Urothelium cell line (cell line): Measurements from ENCODE around the gene LCLAT1.

ENCODE experiments used
- DNase-seq: peaks from one replicate; pipeline ENCODE4 v3.0.0; 2011; ENCODE audit warnings: low spot score, mixed read lengths
- FAIRE-seq: peaks from 2 replicates; lab custom pipeline; 2011; peaks lifted over from hg19 to GRCh38; lab: Jason Lieb, UNC

LCLAT1 gene

DNA sequence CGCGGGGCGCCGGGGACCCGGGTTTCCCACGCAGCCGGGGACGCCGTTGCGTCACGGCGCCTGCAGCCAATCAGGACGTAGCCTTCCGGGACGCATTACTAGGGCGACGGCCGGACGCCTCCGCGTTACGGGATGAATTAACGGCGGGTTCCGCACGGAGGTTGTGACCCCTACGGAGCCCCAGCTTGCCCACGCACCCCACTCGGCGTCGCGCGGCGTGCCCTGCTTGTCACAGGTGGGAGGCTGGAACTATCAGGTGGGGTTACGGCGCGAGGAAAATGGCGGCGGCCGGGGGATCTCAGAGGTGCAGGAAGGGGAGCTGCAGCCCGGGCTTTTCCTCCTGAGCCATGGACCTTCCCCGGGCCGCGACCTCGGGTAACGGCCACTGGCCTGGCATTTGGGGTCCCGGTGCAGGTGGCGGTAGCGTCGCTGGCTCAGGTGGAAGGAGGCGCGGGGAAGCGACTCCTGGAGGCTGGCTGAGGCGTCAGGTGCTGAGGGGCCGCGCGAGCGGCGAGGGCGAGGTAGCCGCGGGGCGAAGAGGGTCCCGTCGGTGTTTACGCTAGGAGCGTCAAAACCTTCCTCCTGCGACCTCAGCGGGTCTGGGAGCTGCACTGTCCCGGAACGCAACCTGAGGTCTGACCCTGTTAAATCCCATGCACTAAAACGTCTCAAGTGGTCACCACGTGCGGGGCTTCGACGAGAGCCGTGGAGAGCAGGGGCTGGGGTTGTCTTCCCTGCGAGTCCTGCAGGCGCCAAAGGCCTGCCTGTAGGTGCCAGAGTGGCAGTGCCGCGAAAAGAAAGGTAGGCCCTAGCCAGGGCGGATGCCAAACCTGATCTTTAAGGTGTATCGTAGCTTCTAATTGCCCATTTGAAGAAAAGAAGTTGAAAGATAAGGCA, at the start of gene LCLAT1:
Gene LCLAT1 (plus strand): TSS at position 98 of the 897 bp plus-strand sequence. CDS start 78,345 bp downstream, outside the sequence.
- peak; percentile 72 for FAIRE-seq

DNA sequence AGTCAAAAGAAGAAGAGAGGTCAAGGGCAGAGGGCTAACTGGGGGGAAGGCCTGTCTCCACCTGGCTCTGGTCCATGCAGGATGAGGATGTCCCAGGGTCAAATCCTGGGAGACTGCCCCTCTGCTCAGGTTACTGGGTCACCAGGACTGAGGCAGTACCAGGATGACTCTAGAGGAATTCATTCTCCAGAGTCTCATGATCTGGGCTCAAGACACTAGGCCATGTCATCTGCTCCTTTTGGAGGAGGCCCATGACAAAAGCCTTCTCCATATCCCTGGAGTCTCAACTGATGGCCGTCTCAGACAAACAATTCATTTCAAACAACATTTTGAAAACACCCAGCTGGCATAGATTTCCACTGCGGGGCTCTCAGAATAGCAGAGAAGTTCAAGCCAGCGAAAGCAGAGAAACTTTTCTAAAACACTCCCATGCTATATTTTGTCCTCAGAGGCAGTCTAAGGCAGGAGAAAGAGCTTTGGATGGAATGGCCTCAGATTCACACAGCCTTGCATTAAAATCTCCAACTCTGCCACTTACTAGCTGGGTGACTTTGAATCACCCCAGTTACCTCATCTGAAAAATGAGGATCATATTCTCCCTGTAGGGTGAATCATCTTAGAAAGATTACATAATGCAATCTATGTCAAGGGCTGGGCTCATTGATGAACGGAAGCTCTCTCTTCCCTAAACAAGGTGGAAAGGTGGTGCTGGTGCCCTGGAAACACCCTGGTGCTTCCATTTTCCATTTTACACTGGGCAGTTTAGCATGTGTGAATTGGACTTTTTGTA, 48.8 kb upstream of the LCLAT1 start:
- DNase-seq (no peak), FAIRE-seq (no peak)

More for the DNA sequence above, at the start of gene LCLAT1:
- DNase-seq: peak; percentile 95

- no peak for FAIRE-seq
- DNase-seq: no peak
These were observed 46.7 kb upstream of the LCLAT1 start for GRCh38 chr2:30400151-30400954.

DNA sequence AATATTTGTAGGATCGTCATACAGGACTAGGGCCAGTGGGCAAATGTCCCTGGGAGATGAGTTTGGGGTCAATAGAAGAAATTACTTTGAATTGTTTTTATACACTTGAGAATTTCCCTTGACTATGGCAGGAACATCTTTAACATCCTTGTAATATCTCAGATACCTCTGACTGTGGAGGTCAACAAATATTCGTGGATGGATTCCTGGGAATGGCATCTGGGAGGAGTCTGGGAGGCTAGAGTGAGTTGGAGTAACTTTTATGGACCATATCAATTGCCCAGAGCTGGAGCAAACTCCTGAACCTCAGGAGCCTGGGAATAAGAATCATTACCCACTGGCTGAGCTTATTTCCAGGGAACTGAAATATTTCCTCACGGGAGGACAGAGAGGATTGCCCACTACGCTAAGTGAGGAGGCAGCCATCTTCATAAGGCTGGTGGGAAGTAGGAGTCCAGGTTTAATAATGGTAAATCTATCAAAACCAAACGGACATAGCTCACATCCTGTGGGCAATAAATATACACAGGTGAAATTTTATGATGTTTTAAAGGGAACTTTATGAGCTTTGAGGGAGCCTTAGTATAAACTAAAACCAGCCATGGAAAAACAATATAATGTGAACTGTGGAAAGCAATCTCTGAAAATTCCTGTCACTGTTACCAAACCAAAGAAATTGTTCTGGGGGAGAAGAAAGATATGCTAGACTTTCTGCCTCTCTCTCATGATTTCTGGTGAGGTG, 44.4 kb upstream of the LCLAT1 start:
- FAIRE-seq (no peak), DNase-seq (no peak)

- no peak for DNase-seq
- peak; percentile 74 for FAIRE-seq
These were observed 43.3 kb upstream of the LCLAT1 start for GRCh38 chr2:30403592-30404312.

DNA sequence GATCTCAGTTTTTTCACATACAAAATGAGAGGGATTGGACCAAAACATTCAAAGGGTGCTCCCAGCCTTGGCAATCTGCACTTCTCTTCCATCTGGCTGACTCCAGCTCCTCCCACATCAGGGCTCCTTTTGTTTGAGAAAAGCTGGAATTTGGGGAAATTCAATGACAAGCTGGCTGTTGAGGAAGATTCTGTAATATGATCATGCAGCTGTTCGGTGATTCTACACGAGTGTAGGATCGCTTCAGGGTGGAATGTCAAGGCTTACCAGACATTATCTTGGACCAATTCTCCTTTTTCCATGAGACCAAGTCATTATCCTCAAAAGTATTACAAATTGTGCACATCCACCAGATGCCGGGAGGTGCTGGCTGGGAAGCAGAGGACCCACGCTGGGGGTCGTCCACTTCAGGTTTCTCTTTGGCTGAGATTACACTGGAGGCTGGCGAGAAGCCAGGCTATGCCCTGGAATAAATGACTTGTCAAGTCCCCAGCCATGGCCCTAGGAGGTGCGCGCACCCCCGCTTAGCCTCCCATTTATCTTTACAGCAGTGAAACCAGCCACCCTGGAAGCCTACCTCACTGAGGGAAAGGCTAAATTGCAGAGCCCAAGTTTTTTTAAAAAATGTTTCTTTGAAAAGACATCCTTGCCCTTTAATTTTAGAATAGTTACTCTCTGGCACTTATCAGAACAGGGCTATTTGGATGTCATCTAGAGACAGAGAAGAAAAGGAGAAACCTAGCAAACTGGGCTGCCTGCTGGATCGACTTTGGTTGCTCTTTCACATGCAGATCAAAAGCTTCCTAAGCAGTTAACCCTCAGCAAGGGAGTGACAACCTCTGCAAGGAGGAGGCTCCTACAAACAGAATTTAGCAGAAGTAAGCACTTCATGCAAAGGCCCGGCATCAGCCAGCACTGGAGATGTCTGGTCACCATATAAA, 42.5 kb upstream of the LCLAT1 start:
- no peak for FAIRE-seq
- DNase-seq: no peak

GRCh38 chr2:30405260-30405605, 41.8 kb upstream of the LCLAT1 start:
- no peak for FAIRE-seq
- DNase-seq: no peak

DNA sequence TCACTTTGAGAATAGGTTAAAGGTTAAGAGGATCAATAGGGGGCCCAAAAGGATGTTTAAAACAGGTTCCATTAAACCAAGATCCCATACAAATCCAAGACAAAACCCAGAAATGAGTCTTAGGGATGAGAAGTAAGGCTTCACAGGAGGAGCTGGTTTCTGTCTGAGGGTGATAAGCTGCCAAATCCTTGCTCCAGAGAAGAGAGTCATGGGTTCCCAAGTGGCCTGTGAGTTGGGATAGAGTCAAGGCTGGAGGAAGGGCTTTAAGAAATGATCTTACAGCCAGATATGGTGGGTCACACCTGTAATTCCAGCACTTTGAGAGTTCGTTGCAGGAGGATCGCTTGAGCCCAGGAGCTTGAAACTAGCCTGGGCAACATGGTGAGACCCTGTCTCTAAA, 40.2 kb upstream of the LCLAT1 start:
- FAIRE-seq (no peak), DNase-seq (no peak)

- FAIRE-seq (no peak), DNase-seq (no peak)
These were observed 38.1 kb upstream of the LCLAT1 start for GRCh38 chr2:30408961-30409387.

- DNase-seq: peak; percentile 89
- no peak for FAIRE-seq
These were observed 36.8 kb upstream of the LCLAT1 start for GRCh38 chr2:30410217-30410616.

DNA sequence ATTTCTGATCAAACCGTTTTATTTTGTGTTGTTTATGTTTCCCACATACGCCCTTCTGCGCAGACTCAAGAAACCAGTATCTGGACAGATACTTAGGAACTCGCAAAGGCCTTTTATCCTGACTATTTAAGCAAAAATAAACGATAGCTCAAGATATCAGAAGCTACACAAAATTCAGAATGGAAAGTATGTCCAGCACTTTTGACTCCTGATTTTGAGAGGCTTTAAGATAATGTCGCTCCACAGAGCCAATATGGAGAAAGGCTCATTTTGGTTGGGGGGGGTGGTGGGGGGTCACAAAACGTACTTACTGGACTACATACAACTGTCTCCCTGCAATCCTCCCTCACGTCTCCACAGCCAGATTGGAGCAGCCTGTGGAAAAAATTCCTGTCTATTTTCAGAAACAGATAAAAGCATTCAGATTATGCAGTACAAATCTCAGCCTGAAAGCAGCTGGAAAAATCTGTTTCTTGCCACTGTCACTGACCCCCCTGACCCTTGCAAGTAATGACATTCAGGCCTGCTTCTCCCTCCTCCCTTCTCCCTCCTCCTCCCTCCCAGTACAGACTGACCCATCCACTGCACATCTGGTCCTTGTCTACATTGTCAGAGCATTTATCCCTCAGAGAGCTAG, 34.9 kb upstream of the LCLAT1 start:
- FAIRE-seq (peak; percentile 48), DNase-seq (no peak)

DNA sequence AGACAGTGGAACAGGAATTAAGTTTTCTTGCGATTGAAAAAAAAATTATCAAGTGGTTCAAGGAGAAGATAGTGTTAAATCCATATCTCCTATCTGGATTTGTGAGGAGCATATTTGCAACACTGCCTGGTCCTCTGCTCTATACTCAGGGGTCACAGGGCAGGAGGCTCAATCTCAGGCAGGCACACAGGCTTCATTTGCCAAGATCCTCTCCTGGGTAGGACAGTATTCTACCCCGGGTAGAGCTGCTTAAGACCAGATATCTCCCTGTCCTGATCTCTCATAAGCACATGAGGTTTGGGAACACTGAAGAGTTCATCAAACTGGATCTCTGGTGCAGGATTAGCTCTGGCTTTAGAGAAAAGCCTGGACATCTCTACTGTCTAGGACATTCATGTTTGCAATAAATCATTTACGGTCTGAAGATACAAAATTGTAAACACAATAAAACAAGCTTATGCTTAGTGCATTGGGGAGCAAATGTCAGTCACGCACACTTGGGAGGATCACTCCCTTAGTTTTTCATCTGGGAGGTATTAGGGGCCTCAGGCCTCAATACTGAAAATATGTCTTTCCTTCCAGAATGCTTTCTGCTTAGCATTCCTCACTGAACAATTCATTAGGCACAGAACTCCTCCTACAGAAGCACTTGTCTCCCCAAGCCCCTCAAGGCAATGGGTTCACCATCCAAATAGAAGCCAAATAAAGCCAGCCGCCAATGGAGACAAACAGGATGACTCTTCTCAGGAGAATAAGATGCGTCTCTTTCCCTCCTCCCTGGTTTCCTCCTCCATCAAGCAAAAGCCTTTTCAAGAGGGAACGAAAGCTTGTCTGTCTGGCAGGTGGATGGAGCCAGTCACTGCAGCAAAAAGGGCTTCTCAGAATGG, 34.1 kb upstream of the LCLAT1 start:
- no peak for FAIRE-seq
- DNase-seq: no peak

DNA sequence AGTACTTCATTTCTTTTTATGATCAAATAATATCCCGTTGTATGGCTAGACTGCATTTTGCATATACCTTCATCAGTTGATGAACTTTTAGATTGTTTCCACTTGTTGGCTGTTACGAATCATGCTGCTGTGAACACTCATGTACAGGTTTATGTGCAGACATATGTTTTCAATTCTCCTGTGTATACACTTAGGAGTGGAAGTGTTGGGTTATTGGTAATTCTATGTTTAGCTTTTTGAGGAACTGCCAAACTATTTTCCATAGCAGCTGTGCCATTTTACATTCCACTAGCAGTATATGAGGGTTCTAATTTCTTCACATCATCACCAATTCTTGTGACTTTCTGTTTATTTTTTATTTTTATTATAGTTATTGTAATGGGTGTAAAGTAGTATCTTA, 32.1 kb upstream of the LCLAT1 start:
- DNase-seq (no peak), FAIRE-seq (no peak)

GRCh38 chr2:30417253-30417652, 29.8 kb upstream of the LCLAT1 start:
- FAIRE-seq (no peak), DNase-seq (no peak)

DNA sequence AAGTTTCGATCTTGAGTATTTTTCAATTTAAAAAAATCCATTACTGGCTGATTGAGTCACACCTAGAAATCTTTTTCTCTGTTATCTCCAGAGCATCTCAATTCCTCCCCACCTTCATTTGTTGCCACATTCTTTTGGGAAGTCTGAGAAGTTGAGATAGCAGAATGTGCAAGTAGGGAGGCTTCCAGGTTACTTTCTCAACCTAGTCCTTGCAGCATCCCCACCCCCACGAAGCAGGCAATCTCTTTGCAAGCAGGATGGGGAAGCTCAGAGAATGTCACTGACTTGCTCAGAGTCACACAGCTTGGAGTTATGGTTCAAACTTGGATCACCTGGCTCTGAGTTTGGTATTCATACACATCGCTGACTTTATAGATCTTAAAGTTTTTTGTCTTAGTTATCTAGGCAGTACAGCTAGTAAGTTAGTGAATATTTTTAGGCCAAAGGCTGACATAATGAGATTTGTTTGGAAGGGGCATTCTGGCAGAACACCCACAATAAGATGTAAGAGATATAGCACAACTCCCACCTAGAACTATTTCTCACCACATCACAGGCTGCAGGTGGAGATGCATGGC, 25.9 kb upstream of the LCLAT1 start:
- FAIRE-seq (peak; percentile 27), DNase-seq (no peak)

GRCh38 chr2:30421604-30422443, 25.2 kb upstream of the LCLAT1 start:
- DNase-seq: peak; percentile 34
- FAIRE-seq: no peak
